ENCODE results near the gene UBAC2. TPM values are rescaled to one million over a fixed set of nuclear protein-coding genes. Genes with fewer than 3 reads are reported as not detected.

The UBAC2 gene
- polyA plus RNA-seq, 3 donors, result 59.6 to 113 (median 96.7) TPM

- WGBS (ENCODE audit: insufficient coverage), result 99% methylated on average over 12 of the region's 14 CpGs
- peaks cover 54 to 60% of the 10 kb centered on the region in 2 donors for H3K4me1 ChIP-seq (ENCODE audit: control insufficient read depth in 1 of 2, insufficient read depth in 2 of 2, low read length in 2 of 2)
- H3K9ac ChIP-seq (ENCODE audit: insufficient read depth, low read length, poor library complexity, severe bottlenecking), result no peak overlapping the region
- no peak overlapping the region for H3K4me3 ChIP-seq (replicated peaks in 1 of 3; ENCODE audit: low read depth in 2 of 3, low read length in 3 of 3)
- Mint-ChIP-seq H3K4me1 (peaks cover 53% of the 10 kb centered on the region), H3K36me3 (peaks cover 23 to 25% of the 10 kb centered on the region in 2 donors), H3K9me3 (no peaks in the 10 kb centered on the region), H3K4me3 (no peak overlapping the region), H3K27me3 (ENCODE audit: low read depth in 3 of 3) (no peaks in the 10 kb centered on the region), H3K27ac (peak overlapping the region in 1 of 7 donors; percentile 19)
- no peak for TF ChIP-seq CTCF (IDR thresholded peaks at IDR 0.05)
- no peak overlapping the region for H3K27ac ChIP-seq (ENCODE audit: low read depth in 1 of 2, low read length in 2 of 2)
- peaks cover 83% of the 10 kb centered on the region for H3K79me2 ChIP-seq (ENCODE audit: insufficient read depth, low read length)
- no peak overlapping the region for H3K4me2 ChIP-seq (replicated peaks; ENCODE audit: extremely low read depth, low read length, poor library complexity, severe bottlenecking)
- no peaks in the 10 kb centered on the region for H3K9me3 ChIP-seq (replicated peaks in 1 of 2; ENCODE audit: control insufficient read depth in 1 of 2, insufficient read depth in 1 of 2, low read length in 2 of 2)
- no peak for DNase-seq
- intact Hi-C loops (cut with micrococcal nuclease), result loop anchor here in 1 of 2 donors (5.0 kb wide), 1 partner anchor 53 kb away; the partner anchor contains the start of gene UBAC2
- H3K36me3 ChIP-seq (replicated peaks in 1 of 2; ENCODE audit: control insufficient read depth in 1 of 2, insufficient read depth in 2 of 2, low read length in 2 of 2), result peaks cover 11 to 17% of the 10 kb centered on the region in 2 donors
- no peaks in the 10 kb centered on the region for H3K27me3 ChIP-seq (ENCODE audit: control insufficient read depth in 2 of 2, insufficient read depth in 2 of 2, low read length in 2 of 2)
- peaks cover 9% of the 10 kb centered on the region for H4K20me1 ChIP-seq (ENCODE audit: insufficient read depth, low read length)
- H2AFZ ChIP-seq (ENCODE audit: insufficient read depth, low read depth, low read length, poor library complexity, severe bottlenecking), result no peak overlapping the region
Observed at GRCh38 chr13:99254830-99255229, 54.2 kb downstream of the UBAC2 start.

GRCh38 chr13:99255271-99255670 lies 54.6 kb downstream of the UBAC2 start:
- Histone ChIP-seq H3K36me3 (replicated peaks in 1 of 2; ENCODE audit: control insufficient read depth in 1 of 2, insufficient read depth in 2 of 2, low read length in 2 of 2) (peaks cover 11 to 16% of the 10 kb centered on the region in 2 donors), H3K27ac (ENCODE audit: low read depth in 1 of 2, low read length in 2 of 2) (no peak overlapping the region), H2AFZ (ENCODE audit: insufficient read depth, low read depth, low read length, poor library complexity, severe bottlenecking) (no peak overlapping the region), H3K4me1 (ENCODE audit: control insufficient read depth in 1 of 2, insufficient read depth in 2 of 2, low read length in 2 of 2) (peaks cover 58 to 65% of the 10 kb centered on the region in 2 donors), H4K20me1 (ENCODE audit: insufficient read depth, low read length) (peaks cover 9% of the 10 kb centered on the region), H3K27me3 (ENCODE audit: control insufficient read depth in 2 of 2, insufficient read depth in 2 of 2, low read length in 2 of 2) (no peaks in the 10 kb centered on the region), H3K79me2 (ENCODE audit: insufficient read depth, low read length) (peaks cover 83% of the 10 kb centered on the region), H3K9me3 (replicated peaks in 1 of 2; ENCODE audit: control insufficient read depth in 1 of 2, insufficient read depth in 1 of 2, low read length in 2 of 2) (no peaks in the 10 kb centered on the region), H3K4me3 (replicated peaks in 1 of 3; ENCODE audit: low read depth in 2 of 3, low read length in 3 of 3) (no peak overlapping the region), H3K9ac (ENCODE audit: insufficient read depth, low read length, poor library complexity, severe bottlenecking) (no peak overlapping the region), H3K4me2 (replicated peaks; ENCODE audit: extremely low read depth, low read length, poor library complexity, severe bottlenecking) (no peak overlapping the region)
- intact Hi-C loops (cut with micrococcal nuclease), result loop anchor here in 1 of 2 donors (5.0 kb wide), 1 partner anchor 53 kb away; the partner anchor contains the start of gene UBAC2
- no peak for TF ChIP-seq CTCF (IDR thresholded peaks at IDR 0.05)
- WGBS (ENCODE audit: insufficient coverage), result 87% methylated on average over 9 of the region's 10 CpGs
- Mint-ChIP-seq H3K4me3 (no peak overlapping the region), H3K9me3 (no peaks in the 10 kb centered on the region), H3K36me3 (peaks cover 25 to 28% of the 10 kb centered on the region in 2 donors), H3K27me3 (ENCODE audit: low read depth in 3 of 3) (no peaks in the 10 kb centered on the region), H3K4me1 (peaks cover 56% of the 10 kb centered on the region), H3K27ac (peak overlapping the region in 2 of 7 donors; percentile 9 to 19)
- DNase-seq, result no peak

Measured in CD14-positive monocyte (primary cell).